Measurements from ENCODE around the gene UTS2. TPM values are rescaled to one million over a fixed set of nuclear protein-coding genes. Genes with fewer than 3 reads are reported as not detected.

The UTS2 gene
- total and polyA plus RNA-seq, 4 donors: 0.28 TPM; not detected in 3

GRCh38 chr1:7857000-7857399 is 4.1 kb upstream of the UTS2 start (continued):
- TF ChIP-seq REST (IDR thresholded peaks at IDR 0.05): no peak

- H3K4me3 ChIP-seq (ENCODE audit: low read depth in 1 of 3, low read length in 3 of 3): no peak overlapping the region
- no peak for TF ChIP-seq CTCF (IDR thresholded peaks at IDR 0.05; ENCODE audit: low read depth, low read length, missing input control)
- no peak for TF ChIP-seq NR2F2 (IDR thresholded peaks at IDR 0.05)
- TF ChIP-seq YY1 (IDR thresholded peaks at IDR 0.05): no peak
- TF ChIP-seq EGR1 (IDR thresholded peaks at IDR 0.05; ENCODE audit: low read depth in 2 of 2): no peak
- no peak for TF ChIP-seq RAD21 (IDR thresholded peaks at IDR 0.05)
- TF ChIP-seq HNF4G (IDR thresholded peaks at IDR 0.05): no peak
- no peak for TF ChIP-seq RXRA (IDR thresholded peaks at IDR 0.05)
- no peak for TF ChIP-seq HNF4A (conservative IDR thresholded peaks at IDR 0.05)
- TF ChIP-seq MAX (IDR thresholded peaks at IDR 0.05): no peak
- TF ChIP-seq FOXA2 (IDR thresholded peaks at IDR 0.05): no peak
- no peak for TF ChIP-seq TAF1 (conservative IDR thresholded peaks at IDR 0.05)
- no peak for TF ChIP-seq FOXA1 (IDR thresholded peaks at IDR 0.05)
- H3K4me1 ChIP-seq (ENCODE audit: control insufficient read depth in 4 of 4, insufficient read depth in 4 of 4, low read length in 3 of 4): no peaks in the 10 kb centered on the region
- no peaks in the 10 kb centered on the region for H3K9me3 ChIP-seq (ENCODE audit: control insufficient read depth in 4 of 4, low read length in 3 of 4)
- H3K27ac ChIP-seq (ENCODE audit: low read depth in 1 of 2, low read length in 2 of 2): no peak overlapping the region
- H3K9ac ChIP-seq (ENCODE audit: low read depth in 1 of 2, low read length in 2 of 2): no peak overlapping the region
- H3K36me3 ChIP-seq (ENCODE audit: control insufficient read depth in 4 of 4, insufficient read depth in 3 of 4, low read depth in 1 of 4, low read length in 3 of 4): no peaks in the 10 kb centered on the region
- H3K27me3 ChIP-seq (ENCODE audit: control insufficient read depth in 4 of 4, insufficient read depth in 4 of 4, low read length in 3 of 4): no peaks in the 10 kb centered on the region
- no peak for DNase-seq (ENCODE audit: low spot score)
- WGBS: 78% methylated on average over 15 of the region's 15 CpGs
These were observed 3.5 kb upstream of the UTS2 start for GRCh38 chr1:7856345-7856744.

- no peaks in the 10 kb centered on the region for H3K9me3 ChIP-seq (ENCODE audit: control insufficient read depth in 4 of 4, low read length in 3 of 4)
- no peaks in the 10 kb centered on the region for H3K36me3 ChIP-seq (ENCODE audit: control insufficient read depth in 4 of 4, insufficient read depth in 3 of 4, low read depth in 1 of 4, low read length in 3 of 4)
- no peak overlapping the region for H3K9ac ChIP-seq (ENCODE audit: low read depth in 1 of 2, low read length in 2 of 2)
- no peak overlapping the region for H3K27ac ChIP-seq (ENCODE audit: low read depth in 1 of 2, low read length in 2 of 2)
- no peaks in the 10 kb centered on the region for H3K27me3 ChIP-seq (ENCODE audit: control insufficient read depth in 4 of 4, insufficient read depth in 4 of 4, low read length in 3 of 4)
- no peak overlapping the region for H3K4me3 ChIP-seq (ENCODE audit: low read depth in 1 of 3, low read length in 3 of 3)
- DNase-seq (ENCODE audit: low spot score): no peak
- TF ChIP-seq YY1 (IDR thresholded peaks at IDR 0.05): no peak
- TF ChIP-seq ATF3 (IDR thresholded peaks at IDR 0.05): no peak
- TF ChIP-seq MAX (IDR thresholded peaks at IDR 0.05): no peak
- no peak for TF ChIP-seq SP1 (IDR thresholded peaks at IDR 0.05)
- no peak for TF ChIP-seq HNF4G (IDR thresholded peaks at IDR 0.05)
- TF ChIP-seq JUND (IDR thresholded peaks at IDR 0.05): no peak
- no peak for TF ChIP-seq RXRA (IDR thresholded peaks at IDR 0.05)
- no peak for TF ChIP-seq RAD21 (IDR thresholded peaks at IDR 0.05)
- no peak for TF ChIP-seq HNF4A (conservative IDR thresholded peaks at IDR 0.05)
- WGBS: 73% methylated on average over 7 of the region's 7 CpGs
- no peaks in the 10 kb centered on the region for H3K4me1 ChIP-seq (ENCODE audit: control insufficient read depth in 4 of 4, insufficient read depth in 4 of 4, low read length in 3 of 4)
These were observed 790 bp upstream of the UTS2 start for GRCh38 chr1:7853684-7854026.

Data from liver (tissue), 9 donors.